H1 (cell line): ENCODE results near the gene MYOZ2. TPM values are rescaled to one million over a fixed set of nuclear protein-coding genes. Genes with fewer than 3 reads are reported as not detected.

ENCODE experiments used
- CTCF ChIA-PET: fragments of 300-600 bp; sonication (Branson Sonifier 250); formaldehyde crosslinking; loops from one replicate; lab custom pipeline; 2021; ENCODE audit not compliant: partially characterized antibody; lab: Charles Lee
- POLR2A ChIA-PET: fragments of 300-600 bp; sonication (Branson Sonifier 250); formaldehyde crosslinking; loops from one replicate; lab custom pipeline; 2021; ENCODE audit warnings: inconsistent platforms; ENCODE audit not compliant: partially characterized antibody; lab: Charles Lee
- DNase-seq, 2 experiments: peaks; one replicate each; pipeline versions ENCODE4 v3.0.0 to v3.0.0-alpha.2; 2010 to 2022; ENCODE audit warnings: low spot score in 2 of 2, low read depth in 1 of 2, mixed read lengths in 1 of 2
- FAIRE-seq: peaks from 2 replicates; lab custom pipeline; 2011; peaks lifted over from hg19 to GRCh38; lab: Jason Lieb, UNC
- H2AFZ ChIP-seq: 2 replicates; pipeline ENCODE4 v1.8.1; 2012; ENCODE audit warnings: low read length, inconsistent platforms
- H2AK5ac ChIP-seq: 2 replicates; pipeline ENCODE4 v1.6.1; 2013; ENCODE audit warnings: low read depth, low read length
- H2BK120ac ChIP-seq: replicated peaks from 2 replicates; pipeline ENCODE3; 2013; ENCODE audit warnings: low read depth, low read length, inconsistent platforms
- H2BK12ac ChIP-seq: 2 replicates; pipeline ENCODE4 v1.6.1; 2013; ENCODE audit warnings: low read depth, low read length
- H2BK15ac ChIP-seq: 2 replicates; pipeline ENCODE4 v1.6.1; 2013; ENCODE audit warnings: low read length
- H2BK20ac ChIP-seq: 2 replicates; pipeline ENCODE4 v1.6.1; 2013; ENCODE audit warnings: low read length
- H2BK5ac ChIP-seq: 2 replicates; pipeline ENCODE4 v1.6.1; 2013; ENCODE audit warnings: low read depth, low read length
- H3K14ac ChIP-seq: 2 replicates; pipeline ENCODE4 v1.6.1; 2013; ENCODE audit warnings: inconsistent platforms; ENCODE audit not compliant: insufficient read length
- H3K18ac ChIP-seq: 2 replicates; pipeline ENCODE4 v1.6.1; 2013; ENCODE audit warnings: low read length; ENCODE audit errors: extremely low read depth
- H3K23ac ChIP-seq: 2 replicates; pipeline ENCODE4 v1.6.1; 2013; ENCODE audit warnings: inconsistent platforms; ENCODE audit not compliant: insufficient read length
- H3K23me2 ChIP-seq: 2 replicates; pipeline ENCODE4 v1.6.1; 2013; ENCODE audit warnings: low read depth, low read length
- H3K27ac ChIP-seq: 2 replicates; pipeline ENCODE4 v1.6.1; 2011; ENCODE audit warnings: low read depth, low read length, inconsistent platforms
- H3K27me3 ChIP-seq, 4 experiments: replicated peaks in 1 of 4; 1 replicate in 1 of 4; 2 replicates in 3 of 4; pipeline versions ENCODE4 v1.6.1 to v1.8.1; 2011 to 2013; ENCODE audit warnings: low read length in 3 of 4, mild to moderate bottlenecking in 3 of 4, inconsistent platforms in 2 of 4, mixed read lengths in 2 of 4, moderate library complexity in 1 of 4; ENCODE audit not compliant: control insufficient read depth in 3 of 4, insufficient read depth in 3 of 4; ENCODE audit errors: extremely low read depth in 1 of 4
- H3K36me3 ChIP-seq, 4 experiments: 2 replicates each; pipeline versions ENCODE4 v1.6.1 to v1.8.1; 2011 to 2013; ENCODE audit warnings: mild to moderate bottlenecking in 4 of 4, low read length in 3 of 4, moderate library complexity in 2 of 4, control low read depth in 1 of 4, inconsistent platforms in 1 of 4; ENCODE audit not compliant: insufficient read depth in 4 of 4, control insufficient read depth in 2 of 4
- H3K4ac ChIP-seq: replicated peaks from 2 replicates; pipeline ENCODE3; 2013; ENCODE audit warnings: low read length, low read depth, mixed read lengths, inconsistent platforms; ENCODE audit not compliant: insufficient read length
- H3K4me1 ChIP-seq, 4 experiments: replicated peaks in 1 of 4; 1 replicate in 1 of 4; 2 replicates in 3 of 4; pipeline versions ENCODE4 v1.6.1 to v1.8.1; 2011 to 2013; ENCODE audit warnings: low read length in 3 of 4, inconsistent platforms in 2 of 4, mixed read lengths in 1 of 4; ENCODE audit not compliant: insufficient read depth in 4 of 4, control insufficient read depth in 3 of 4
- H3K4me2 ChIP-seq, 2 experiments: 2 replicates each; pipeline versions ENCODE4 v1.6.1 to v1.8.1; 2011 to 2013; ENCODE audit warnings: low read depth in 2 of 2, low read length in 2 of 2, control low read depth in 1 of 2, inconsistent platforms in 1 of 2, mild to moderate bottlenecking in 1 of 2; ENCODE audit not compliant: insufficient read depth in 1 of 2
- H3K4me3 ChIP-seq, 4 experiments: fragments of 200-600, 300-600 bp in 1 of 4; sonication (generic), shearing (Covaris generic), sonication (Bioruptor Twin) in 1 of 4; 2 replicates each; pipeline versions ENCODE4 v1.5.1 to v1.8.1; 2011 to 2016; ENCODE audit warnings: low read length in 4 of 4, low read depth in 3 of 4, control low read depth in 2 of 4, inconsistent platforms in 2 of 4, mild to moderate bottlenecking in 2 of 4, mixed read lengths in 1 of 4, moderate library complexity in 1 of 4; ENCODE audit not compliant: insufficient read depth in 2 of 4; ENCODE audit errors: extremely low read depth in 1 of 4
- H3K56ac ChIP-seq: replicated peaks from 2 replicates; pipeline ENCODE3; 2013; ENCODE audit warnings: low read depth, mild to moderate bottlenecking, mixed read lengths, low read length, inconsistent platforms; ENCODE audit not compliant: insufficient read length
- H3K79me1 ChIP-seq: 2 replicates; pipeline ENCODE4 v1.6.1; 2013; ENCODE audit warnings: low read depth, low read length, control low read depth
- H3K79me2 ChIP-seq, 2 experiments: 2 replicates each; pipeline versions ENCODE4 v1.6.1 to v1.8.1; 2012 to 2013; ENCODE audit warnings: low read length in 2 of 2, mild to moderate bottlenecking in 2 of 2, inconsistent platforms in 1 of 2; ENCODE audit not compliant: insufficient read depth in 2 of 2, control insufficient read depth in 1 of 2
- H3K9ac ChIP-seq, 4 experiments: replicated peaks in 1 of 4; 1 replicate in 1 of 4; 2 replicates in 3 of 4; pipeline versions ENCODE4 v1.6.1 to v1.8.1; 2011 to 2013; ENCODE audit warnings: low read depth in 3 of 4, low read length in 3 of 4, control low read depth in 2 of 4, mild to moderate bottlenecking in 2 of 4, moderate library complexity in 2 of 4, inconsistent platforms in 1 of 4; ENCODE audit errors: extremely low read depth in 1 of 4
- H3K9me3 ChIP-seq, 2 experiments: 2 replicates each; pipeline versions ENCODE4 v1.6.1 to v1.8.1; 2012 to 2013; ENCODE audit warnings: mild to moderate bottlenecking in 2 of 2, moderate library complexity in 2 of 2, control low read depth in 1 of 2, inconsistent platforms in 1 of 2, low read depth in 1 of 2, low read length in 1 of 2, mixed read lengths in 1 of 2; ENCODE audit not compliant: insufficient read depth in 2 of 2
- H4K20me1 ChIP-seq, 2 experiments: replicated peaks in 1 of 2; 2 replicates each; pipeline versions ENCODE3 to v1.8.1; 2011 to 2013; ENCODE audit warnings: inconsistent platforms in 2 of 2, low read length in 2 of 2, mild to moderate bottlenecking in 1 of 2; ENCODE audit not compliant: insufficient read depth in 2 of 2, control insufficient read depth in 1 of 2
- H4K5ac ChIP-seq: 2 replicates; pipeline ENCODE4 v1.6.1; 2013; ENCODE audit warnings: low read length, low read depth, mixed read lengths, inconsistent platforms; ENCODE audit not compliant: insufficient read length
- H4K8ac ChIP-seq: 2 replicates; pipeline ENCODE4 v1.8.0; 2013; ENCODE audit warnings: mild to moderate bottlenecking, moderate library complexity, low read length, inconsistent platforms; ENCODE audit not compliant: insufficient read depth; ENCODE audit errors: extremely low read depth
- H4K91ac ChIP-seq: replicated peaks from 2 replicates; pipeline ENCODE3; 2013; ENCODE audit warnings: low read length, mixed read lengths, inconsistent platforms; ENCODE audit not compliant: insufficient read length
- EZH2 ChIP-seq: fragments of 200-600 bp; sonication (generic); IDR thresholded peaks from 2 replicates; pipeline ENCODE4 v1.7.1; 2012; ENCODE audit warnings: low read depth, mild to moderate bottlenecking, moderate library complexity, low read length, inconsistent platforms; ENCODE audit not compliant: severe bottlenecking
- POLR2A ChIP-seq, 2 experiments: IDR thresholded peaks; 1 replicate in 1 of 2; 2 replicates in 1 of 2; pipeline ENCODE4 v1.6.1; 2011; ENCODE audit warnings: low read depth in 2 of 2, low read length in 2 of 2, mild to moderate bottlenecking in 2 of 2; ENCODE audit errors: control extremely low read depth in 1 of 2
- SP1 ChIP-seq: IDR thresholded peaks from 2 replicates; pipeline ENCODE4 v1.6.1; 2011; ENCODE audit warnings: low read depth, low read length
- WGBS, 2 experiments: shearing (Covaris generic) in 1 of 2; methylation state at CpG; one replicate each; pipeline versions ENCODE4 v1.1.6 to v1.1.7; 2013 to 2015; ENCODE audit warnings: low lambda C conversion rate in 2 of 2, mixed read lengths in 2 of 2, inconsistent platforms in 1 of 2, low coverage in 1 of 2, missing lambda C conversion rate in 1 of 2; ENCODE audit not compliant: insufficient replicate concordance in 2 of 2, insufficient coverage in 1 of 2, insufficient read length in 1 of 2; ENCODE audit errors: extremely low coverage in 1 of 2, missing lambda C conversion rate in 1 of 2; 5-methylcytosine and 5-hydroxymethylcytosine counted together
- polyA plus RNA-seq, 7 experiments: library from polyadenylated mRNA; depleted of rRNA in 3 of 7; stranded (reverse) in 5 of 7; unstranded in 2 of 7; fragments of >200 nt in 5 of 7; fragments of 200-250 nt in 2 of 7; gene quantifications; 1 replicate in 5 of 7; 2 replicates in 1 of 7; 4 replicates in 1 of 7; pipeline versions ENCODE4 v1.2.1 to v1.2.3, GENCODE V29; 2011 to 2013; ENCODE audit warnings: missing spikeins in 2 of 7, mixed read lengths in 2 of 7
- total RNA-seq: library from RNA; stranded (reverse); fragmentation: NEBNext Ultra II Directional; extraction: Animal tissue kit (Norgen Biotek cat#: 25700); gene quantifications from 2 replicates; pipeline ENCODE4 v1.2.1, GENCODE V29; 2021

The MYOZ2 gene
- total and polyA plus RNA-seq, 2 of the 8 experiments (the other 6 are each of a cell fraction or from before 2014, with no cell fraction given), result not detected

DNA sequence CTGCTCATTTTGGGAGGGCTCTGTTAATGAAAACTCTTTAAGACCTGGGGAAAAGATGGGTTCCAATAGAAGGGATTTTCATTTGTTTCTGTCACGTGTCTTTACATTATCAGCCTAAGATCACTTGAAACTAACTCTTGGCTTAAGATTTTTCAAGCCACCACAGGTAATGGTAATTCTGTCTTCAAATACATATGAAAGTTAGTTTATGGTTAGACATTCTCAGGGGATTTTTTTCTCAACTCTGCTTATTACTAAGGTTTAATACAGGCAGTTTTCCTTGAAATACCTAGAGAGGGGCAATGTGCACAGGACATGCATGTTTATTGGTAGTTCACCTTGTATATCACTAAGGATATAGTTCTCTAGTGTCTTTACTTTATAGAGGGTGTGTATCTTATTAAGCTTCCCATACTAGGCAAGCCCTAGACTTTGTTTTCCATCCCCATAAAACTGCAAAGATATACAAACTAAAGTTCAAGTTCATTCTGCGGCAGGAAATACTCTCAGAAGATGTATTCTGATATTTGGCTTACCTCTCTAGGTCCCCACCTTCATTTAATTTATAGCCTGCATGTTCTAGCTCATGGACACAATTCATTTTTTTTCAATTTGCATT lies 38.2 kb upstream of the MYOZ2 start:
- Histone ChIP-seq H2BK5ac (no peak overlapping the region), H3K56ac (no peak overlapping the region), H3K4me2 (no peak overlapping the region), H2AFZ (no peak overlapping the region), H3K4me1 (no peaks in the 10 kb centered on the region), H4K91ac (no peak overlapping the region), H3K23ac (no peak overlapping the region), H3K4ac (no peak overlapping the region), H3K27me3 (no peaks in the 10 kb centered on the region), H3K14ac (no peak overlapping the region), H2AK5ac (no peak overlapping the region), H2BK12ac (no peak overlapping the region), H3K27ac (no peak overlapping the region), H4K5ac (no peak overlapping the region), H3K79me2 (no peaks in the 10 kb centered on the region), H3K18ac (no peak overlapping the region), H3K79me1 (no peaks in the 10 kb centered on the region), H3K9ac (no peak overlapping the region), H4K20me1 (no peaks in the 10 kb centered on the region), H2BK120ac (no peak overlapping the region), H3K36me3 (no peaks in the 10 kb centered on the region; a peak in 1 of 8 replicates), H3K4me3 (no peak overlapping the region), H4K8ac (no peak overlapping the region), H2BK20ac (no peak overlapping the region), H3K9me3 (no peaks in the 10 kb centered on the region), H2BK15ac (no peak overlapping the region), H3K23me2 (no peaks in the 10 kb centered on the region)
- CTCF ChIA-PET, result no interaction called here
- POLR2A ChIA-PET, result no interaction called here
- TF ChIP-seq EZH2, result no peak
- no peak for TF ChIP-seq SP1
- TF ChIP-seq POLR2A (IDR thresholded peaks at IDR 0.05; ENCODE audit: control extremely low read depth in 1 of 2, low read depth in 2 of 2, low read length in 2 of 2), result no peak
- 88% methylated on average over 2 of the region's 2 CpGs; no CpG with 5 or more reads in 1 of the 2 experiments for WGBS, 2 experiments
- FAIRE-seq, result no peak
- DNase-seq, result no peak
